PC-3 (cell line): ENCODE results near the gene COMTD1.

ENCODE experiments used
- CTCF ChIP-seq: fragments of 300-600 bp; sonication (generic); conservative IDR thresholded peaks from 2 replicates; pipeline ENCODE4 v1.5.1; 2017; ENCODE audit warnings: antibody characterized with exemption, low read depth, mild to moderate bottlenecking, low read length
- EZH2 ChIP-seq: fragments of 300-600 bp; sonication (generic); IDR thresholded peaks from one replicate; pipeline ENCODE4 v1.6.1; 2017; ENCODE audit warnings: antibody characterized with exemption, mild to moderate bottlenecking, low read length; ENCODE audit not compliant: unreplicated experiment
- EZH2phosphoT487 ChIP-seq: fragments of 300-600 bp; sonication (generic); IDR thresholded peaks from 2 replicates; pipeline ENCODE4 v1.6.1; 2018; ENCODE audit warnings: mild to moderate bottlenecking, antibody characterized with exemption, low read length, borderline replicate concordance

DNA sequence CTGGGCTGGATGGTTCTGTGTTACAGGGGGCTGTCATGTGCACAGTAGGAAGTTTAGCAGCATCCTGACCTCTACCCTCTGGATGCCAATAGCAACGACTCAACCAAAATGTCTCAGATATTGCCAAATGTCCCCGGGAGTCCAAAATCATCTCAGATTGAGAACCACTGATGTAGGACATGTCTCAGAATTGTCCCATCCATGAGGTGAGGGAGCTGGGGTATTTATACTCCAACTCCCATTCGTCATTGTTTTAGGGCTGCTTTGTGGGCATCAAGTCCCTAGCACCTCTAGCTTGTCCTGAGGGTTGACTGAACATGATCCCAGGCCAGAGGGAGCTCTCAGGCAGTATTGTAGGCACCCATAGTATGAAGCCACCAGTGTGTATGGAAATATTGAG, 25.2 kb upstream of the COMTD1 start:
- TF ChIP-seq CTCF (no peak), EZH2 (no peak), EZH2phosphoT487 (no peak)
